Peyer's patch (tissue), 4 donors: ENCODE data around the gene NRM.

ENCODE experiments used
- CTCF ChIP-seq, 6 experiments: fragments of 450-650 bp in 4 of 6; fragments of 200-600 bp in 2 of 6; sonication (generic) in 1 of 6; IDR thresholded peaks; one replicate each; pipeline ENCODE4 v1.5.1; 2017 to 2019; ENCODE audit warnings: antibody characterized with exemption in 6 of 6, mild to moderate bottlenecking in 3 of 6, moderate library complexity in 1 of 6
- POLR2A ChIP-seq, 2 donors: fragments of 450-650 bp; IDR thresholded peaks; one replicate each; pipeline ENCODE4 v1.5.1; 2017; ENCODE audit warnings: antibody characterized with exemption in 2 of 2, mild to moderate bottlenecking in 2 of 2, moderate library complexity in 2 of 2

GRCh38 chr6:30664994-30665767 is 25.6 kb downstream of the NRM start:
- no peak for TF ChIP-seq CTCF (IDR thresholded peaks at IDR 0.05)
- TF ChIP-seq POLR2A (IDR thresholded peaks at IDR 0.05): no peak
